ENCODE data around the gene MAEA. TPM values are rescaled to one million over a fixed set of nuclear protein-coding genes. Genes with fewer than 3 reads are reported as not detected.
A peak's percentile ranks its signal among the peaks of the same experiment; 100 is the strongest.

MAEA gene
- total RNA-seq, 1 donor from 2014 or later: 68.2 TPM

GRCh38 chr4:1279253-1279652 lies 10.4 kb upstream of the MAEA start:
- Mint-ChIP-seq H3K27ac (ENCODE audit: unreplicated experiment) (no peak overlapping the region), H3K27me3 (ENCODE audit: unreplicated experiment) (peaks cover 6% of the 10 kb centered on the region), H3K9me3 (ENCODE audit: unreplicated experiment) (no peaks in the 10 kb centered on the region), H3K4me3 (ENCODE audit: unreplicated experiment) (no peak overlapping the region), H3K4me1 (ENCODE audit: unreplicated experiment) (no peaks in the 10 kb centered on the region), H3K36me3 (ENCODE audit: low read depth, unreplicated experiment) (peaks cover 6% of the 10 kb centered on the region)
- no peak for DNase-seq (ENCODE audit: low spot score)
- no peak for TF ChIP-seq CTCF (IDR thresholded peaks at IDR 0.05; ENCODE audit: unreplicated experiment)

- Mint-ChIP-seq H3K27me3 (ENCODE audit: unreplicated experiment) (peaks cover 8% of the 10 kb centered on the region), H3K4me3 (ENCODE audit: unreplicated experiment) (no peak overlapping the region), H3K27ac (ENCODE audit: unreplicated experiment) (no peak overlapping the region), H3K4me1 (ENCODE audit: unreplicated experiment) (no peaks in the 10 kb centered on the region), H3K9me3 (ENCODE audit: unreplicated experiment) (peaks cover 5% of the 10 kb centered on the region), H3K36me3 (ENCODE audit: low read depth, unreplicated experiment) (peaks cover 13% of the 10 kb centered on the region)
- no peak for DNase-seq (ENCODE audit: low spot score)
- no peak for TF ChIP-seq CTCF (IDR thresholded peaks at IDR 0.05; ENCODE audit: unreplicated experiment)
Observed at GRCh38 chr4:1283711-1284110, 6.0 kb upstream of the MAEA start.

- H3K27ac Mint-ChIP-seq (ENCODE audit: unreplicated experiment): no peak overlapping the region
- DNase-seq (ENCODE audit: low spot score): no peak
- peaks cover 5% of the 10 kb centered on the region for H3K9me3 Mint-ChIP-seq (ENCODE audit: unreplicated experiment)
- H3K4me1 Mint-ChIP-seq (ENCODE audit: unreplicated experiment): no peaks in the 10 kb centered on the region
- no peak overlapping the region for H3K4me3 Mint-ChIP-seq (ENCODE audit: unreplicated experiment)
- no peak for TF ChIP-seq CTCF (IDR thresholded peaks at IDR 0.05; ENCODE audit: unreplicated experiment)
- H3K36me3 Mint-ChIP-seq (ENCODE audit: low read depth, unreplicated experiment): peaks cover 8% of the 10 kb centered on the region
- H3K27me3 Mint-ChIP-seq (ENCODE audit: unreplicated experiment): peaks cover 9% of the 10 kb centered on the region
Observed at GRCh38 chr4:1285151-1285789, 4.4 kb upstream of the MAEA start.

- no peak for TF ChIP-seq CTCF (IDR thresholded peaks at IDR 0.05; ENCODE audit: unreplicated experiment)
- H3K4me3 Mint-ChIP-seq (ENCODE audit: unreplicated experiment): no peak overlapping the region
- H3K27me3 Mint-ChIP-seq (ENCODE audit: unreplicated experiment): peaks cover 11% of the 10 kb centered on the region
- no peaks in the 10 kb centered on the region for H3K4me1 Mint-ChIP-seq (ENCODE audit: unreplicated experiment)
- H3K9me3 Mint-ChIP-seq (ENCODE audit: unreplicated experiment): peaks cover 5% of the 10 kb centered on the region
- peaks cover 8% of the 10 kb centered on the region for H3K36me3 Mint-ChIP-seq (ENCODE audit: low read depth, unreplicated experiment)
- DNase-seq (ENCODE audit: low spot score): no peak
- no peak overlapping the region for H3K27ac Mint-ChIP-seq (ENCODE audit: unreplicated experiment)
Observed at GRCh38 chr4:1285790-1286553, 3.7 kb upstream of the MAEA start.

- H3K27ac Mint-ChIP-seq (ENCODE audit: unreplicated experiment): peak overlapping the region; percentile 52
- H3K27me3 Mint-ChIP-seq (ENCODE audit: unreplicated experiment): peaks cover 12% of the 10 kb centered on the region
- H3K9me3 Mint-ChIP-seq (ENCODE audit: unreplicated experiment): peaks cover 5% of the 10 kb centered on the region
- peak overlapping the region; percentile 83 for H3K4me3 Mint-ChIP-seq (ENCODE audit: unreplicated experiment)
- no peak for DNase-seq (ENCODE audit: low spot score)
- peaks cover 13% of the 10 kb centered on the region for H3K36me3 Mint-ChIP-seq (ENCODE audit: low read depth, unreplicated experiment)
- H3K4me1 Mint-ChIP-seq (ENCODE audit: unreplicated experiment): peaks cover 13% of the 10 kb centered on the region
- no peak for TF ChIP-seq CTCF (IDR thresholded peaks at IDR 0.05; ENCODE audit: unreplicated experiment)
Observed at GRCh38 chr4:1288786-1289185, 905 bp upstream of the MAEA start.
